ENCODE results near the gene MACROD2.

GRCh38 chr20:14005996-14006395 lies 10.7 kb downstream of the MACROD2 start:
- TF ChIP-seq, protein P1, sequence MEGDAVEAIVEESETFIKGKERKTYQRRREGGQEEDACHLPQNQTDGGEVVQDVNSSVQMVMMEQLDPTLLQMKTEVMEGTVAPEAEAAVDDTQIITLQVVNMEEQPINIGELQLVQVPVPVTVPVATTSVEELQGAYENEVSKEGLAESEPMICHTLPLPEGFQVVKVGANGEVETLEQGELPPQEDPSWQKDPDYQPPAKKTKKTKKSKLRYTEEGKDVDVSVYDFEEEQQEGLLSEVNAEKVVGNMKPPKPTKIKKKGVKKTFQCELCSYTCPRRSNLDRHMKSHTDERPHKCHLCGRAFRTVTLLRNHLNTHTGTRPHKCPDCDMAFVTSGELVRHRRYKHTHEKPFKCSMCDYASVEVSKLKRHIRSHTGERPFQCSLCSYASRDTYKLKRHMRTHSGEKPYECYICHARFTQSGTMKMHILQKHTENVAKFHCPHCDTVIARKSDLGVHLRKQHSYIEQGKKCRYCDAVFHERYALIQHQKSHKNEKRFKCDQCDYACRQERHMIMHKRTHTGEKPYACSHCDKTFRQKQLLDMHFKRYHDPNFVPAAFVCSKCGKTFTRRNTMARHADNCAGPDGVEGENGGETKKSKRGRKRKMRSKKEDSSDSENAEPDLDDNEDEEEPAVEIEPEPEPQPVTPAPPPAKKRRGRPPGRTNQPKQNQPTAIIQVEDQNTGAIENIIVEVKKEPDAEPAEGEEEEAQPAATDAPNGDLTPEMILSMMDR (IDR thresholded peaks at IDR 0.05), result no peak
- TF ChIP-seq EP300 (IDR thresholded peaks at IDR 0.05), result no peak
- TF ChIP-seq POLR2A (IDR thresholded peaks at IDR 0.05), result no peak

All from ovary (tissue), 3 donors.